Fibroblast of lung (primary cell): ENCODE data around the gene PPP1R12C. TPM values are rescaled to one million over a fixed set of nuclear protein-coding genes. Genes with fewer than 3 reads are reported as not detected.

Source experiments
- DNase-seq, 2 donors: peaks; one replicate each; pipeline versions ENCODE4 v3.0.0 to v3.0.0-alpha.2; 2010; ENCODE audit warnings: low read depth in 2 of 2
- H2AFZ ChIP-seq: 2 replicates; pipeline ENCODE4 v1.5.1; 2012; ENCODE audit warnings: low read length, control low read depth, inconsistent platforms
- H3K27ac ChIP-seq: 2 replicates; pipeline ENCODE4 v1.5.1; 2011; ENCODE audit warnings: low read length, control low read depth; ENCODE audit not compliant: insufficient read depth
- H3K27me3 ChIP-seq: 2 replicates; pipeline ENCODE4 v1.5.1; 2011; ENCODE audit warnings: mild to moderate bottlenecking, low read length; ENCODE audit not compliant: control insufficient read depth, insufficient read depth
- H3K36me3 ChIP-seq: 2 replicates; pipeline ENCODE4 v1.5.1; 2011; ENCODE audit warnings: low read length; ENCODE audit not compliant: control insufficient read depth, insufficient read depth
- H3K4me1 ChIP-seq: 2 replicates; pipeline ENCODE4 v1.5.1; 2011; ENCODE audit warnings: low read length; ENCODE audit not compliant: control insufficient read depth, insufficient read depth; ENCODE audit errors: extremely low read depth
- H3K4me2 ChIP-seq: 2 replicates; pipeline ENCODE4 v1.5.1; 2011; ENCODE audit warnings: low read length, control low read depth; ENCODE audit not compliant: insufficient read depth; ENCODE audit errors: extremely low read depth
- H3K4me3 ChIP-seq, 4 experiments: fragments of 200-600 bp in 1 of 4; sonication (generic) in 1 of 4; replicated peaks in 1 of 4; 2 replicates each; pipeline ENCODE4 v1.5.1; 2011 to 2016; ENCODE audit warnings: low read length in 4 of 4, low read depth in 3 of 4, mild to moderate bottlenecking in 3 of 4, control low read depth in 2 of 4, inconsistent platforms in 1 of 4, mixed read lengths in 1 of 4; ENCODE audit not compliant: insufficient read depth in 1 of 4; ENCODE audit errors: control extremely low read depth in 1 of 4
- H3K79me2 ChIP-seq: 2 replicates; pipeline ENCODE4 v1.5.1; 2012; ENCODE audit warnings: mild to moderate bottlenecking, low read length, inconsistent platforms; ENCODE audit not compliant: control insufficient read depth, insufficient read depth
- H3K9ac ChIP-seq: 2 replicates; pipeline ENCODE4 v1.5.1; 2011; ENCODE audit warnings: mild to moderate bottlenecking, low read length, control low read depth; ENCODE audit not compliant: insufficient read depth
- H3K9me3 ChIP-seq: 2 replicates; pipeline ENCODE4 v1.5.1; 2012; ENCODE audit warnings: low read depth, low read length; ENCODE audit not compliant: control insufficient read depth, insufficient read depth
- H4K20me1 ChIP-seq: 2 replicates; pipeline ENCODE4 v1.5.1; 2011; ENCODE audit warnings: low read length; ENCODE audit not compliant: control insufficient read depth, insufficient read depth; ENCODE audit errors: extremely low read depth
- EZH2 ChIP-seq: IDR thresholded peaks from 2 replicates; pipeline ENCODE4 v1.5.1; 2012; ENCODE audit warnings: low read length, control low read depth, mild to moderate bottlenecking; ENCODE audit errors: missing control alignments
- polyA plus RNA-seq, 2 donors: library from polyadenylated mRNA; depleted of rRNA in 1 of 2; stranded (reverse) in 1 of 2; unstranded in 1 of 2; fragments of >200 nt; gene quantifications; 2 replicates each; pipeline ENCODE4 v1.2.1, GENCODE V29; 2011 to 2012; ENCODE audit warnings: missing spikeins in 1 of 2
- total RNA-seq: library from RNA; depleted of rRNA; stranded (reverse); fragments of >200 nt; gene quantifications from 2 replicates; pipeline ENCODE4 v1.2.1, GENCODE V29; 2014
- TF ChIP-seq, protein P1 (sequence below), 2 donors: IDR thresholded peaks in 1 of 2; conservative IDR thresholded peaks in 1 of 2; 1 replicate in 1 of 2; 2 replicates in 1 of 2; pipeline ENCODE4 v1.5.1; 2011 to 2012; ENCODE audit warnings: low read length in 2 of 2, control low read depth in 1 of 2, inconsistent platforms in 1 of 2, low read depth in 1 of 2, mild to moderate bottlenecking in 1 of 2

Gene PPP1R12C
- total and polyA plus RNA-seq, 2 donors (not counting 1 experiment from before 2014, with no cell fraction given) = 26.0 to 32.9 TPM

DNA sequence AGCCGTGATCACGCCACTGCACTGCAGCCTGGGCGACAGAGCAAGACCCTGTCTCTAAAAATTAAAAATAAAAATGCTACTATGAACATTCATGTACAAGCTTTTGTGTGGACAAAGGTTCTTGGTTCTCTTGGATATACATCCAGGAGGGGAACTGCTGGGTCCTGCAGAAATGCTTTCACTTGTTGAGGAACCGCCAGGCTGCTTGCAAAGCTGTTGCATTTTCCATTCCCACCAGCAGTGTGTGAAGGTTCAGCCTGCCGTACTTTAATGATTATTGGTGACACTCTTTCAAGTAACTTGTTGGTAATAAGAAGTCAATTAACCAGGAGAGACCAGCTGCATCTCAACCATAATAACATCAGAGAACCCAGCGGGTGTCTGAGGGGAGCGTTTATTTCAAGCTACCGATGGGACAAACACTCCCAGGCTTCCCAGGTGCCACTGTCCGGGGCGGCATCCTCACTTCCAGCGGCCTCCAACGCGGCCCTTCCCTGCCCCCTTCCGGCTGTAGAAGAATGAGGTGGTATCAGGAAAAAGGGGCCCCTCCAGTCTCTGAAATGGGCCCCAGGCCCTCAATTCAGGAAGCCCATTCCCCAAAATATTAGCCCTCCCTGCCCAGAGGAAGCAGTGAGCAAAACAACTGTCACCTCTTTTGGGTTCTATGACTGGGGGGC lies 15.2 kb upstream of the PPP1R12C start:
- no peak overlapping the region for H3K9ac ChIP-seq
- H3K36me3 ChIP-seq = no peaks in the 10 kb centered on the region
- H4K20me1 ChIP-seq = no peaks in the 10 kb centered on the region
- H3K27ac ChIP-seq = no peak overlapping the region
- no peak overlapping the region for H3K4me3 ChIP-seq
- H3K4me2 ChIP-seq = no peak overlapping the region
- H3K4me1 ChIP-seq = no peaks in the 10 kb centered on the region
- TF ChIP-seq, protein P1, sequence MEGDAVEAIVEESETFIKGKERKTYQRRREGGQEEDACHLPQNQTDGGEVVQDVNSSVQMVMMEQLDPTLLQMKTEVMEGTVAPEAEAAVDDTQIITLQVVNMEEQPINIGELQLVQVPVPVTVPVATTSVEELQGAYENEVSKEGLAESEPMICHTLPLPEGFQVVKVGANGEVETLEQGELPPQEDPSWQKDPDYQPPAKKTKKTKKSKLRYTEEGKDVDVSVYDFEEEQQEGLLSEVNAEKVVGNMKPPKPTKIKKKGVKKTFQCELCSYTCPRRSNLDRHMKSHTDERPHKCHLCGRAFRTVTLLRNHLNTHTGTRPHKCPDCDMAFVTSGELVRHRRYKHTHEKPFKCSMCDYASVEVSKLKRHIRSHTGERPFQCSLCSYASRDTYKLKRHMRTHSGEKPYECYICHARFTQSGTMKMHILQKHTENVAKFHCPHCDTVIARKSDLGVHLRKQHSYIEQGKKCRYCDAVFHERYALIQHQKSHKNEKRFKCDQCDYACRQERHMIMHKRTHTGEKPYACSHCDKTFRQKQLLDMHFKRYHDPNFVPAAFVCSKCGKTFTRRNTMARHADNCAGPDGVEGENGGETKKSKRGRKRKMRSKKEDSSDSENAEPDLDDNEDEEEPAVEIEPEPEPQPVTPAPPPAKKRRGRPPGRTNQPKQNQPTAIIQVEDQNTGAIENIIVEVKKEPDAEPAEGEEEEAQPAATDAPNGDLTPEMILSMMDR (conservative IDR thresholded peaks at IDR 0.05 in 1 of 2, IDR thresholded peaks at IDR 0.05 in 1 of 2; ENCODE audit: low read depth in 1 of 2, low read length in 2 of 2) = peak in 1 of 2 donors; percentile 3
- TF ChIP-seq EZH2 = no peak
- H3K79me2 ChIP-seq = no peaks in the 10 kb centered on the region
- no peaks in the 10 kb centered on the region for H3K9me3 ChIP-seq
- H3K27me3 ChIP-seq = peaks cover 6% of the 10 kb centered on the region
- no peak overlapping the region for H2AFZ ChIP-seq
- DNase-seq = no peak

DNA sequence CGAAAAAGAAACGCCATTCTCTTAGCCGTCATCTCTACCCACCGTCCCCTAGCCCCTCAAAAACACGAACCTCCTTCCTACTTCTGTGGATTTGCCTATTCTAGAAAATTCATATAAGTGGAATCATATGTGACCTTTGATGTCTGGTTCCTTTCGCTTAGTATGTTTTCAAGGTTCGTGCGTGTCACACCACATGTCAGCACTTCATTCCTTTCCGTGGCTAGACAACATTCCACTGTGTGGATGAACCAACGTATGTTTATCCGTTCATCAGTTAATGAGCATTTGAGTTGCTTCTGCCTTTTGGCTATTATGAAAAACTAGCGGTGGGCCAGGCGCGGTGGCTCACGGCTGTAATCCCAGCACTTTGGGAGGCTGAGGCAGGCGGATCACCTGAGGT lies 14.0 kb upstream of the PPP1R12C start:
- H4K20me1 ChIP-seq = no peaks in the 10 kb centered on the region

DNA sequence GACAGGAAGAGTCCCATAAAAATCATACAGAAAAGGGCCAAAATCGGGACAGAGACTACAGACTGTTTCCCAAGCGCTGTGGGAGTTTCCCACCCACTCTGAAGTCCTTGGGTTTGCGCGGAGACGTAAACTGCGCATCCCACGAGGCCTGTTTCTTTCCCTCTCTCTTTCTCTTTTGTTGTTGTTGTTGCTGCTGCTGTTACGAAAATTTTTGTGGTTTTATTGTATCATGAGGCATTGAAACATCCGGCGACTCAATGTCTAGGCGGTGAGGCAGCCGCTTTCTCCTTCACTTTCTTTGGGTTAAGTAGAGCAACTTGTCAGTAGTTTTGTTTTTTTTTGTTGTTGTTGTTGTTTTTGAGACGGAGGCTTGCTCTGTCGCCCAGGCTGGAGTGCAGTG lies 1.6 kb upstream of the PPP1R12C start:
- no peak overlapping the region for H3K9ac ChIP-seq
- no peak overlapping the region for H3K4me2 ChIP-seq

More for the DNA sequence above, 14.0 kb upstream of the PPP1R12C start:
- H2AFZ ChIP-seq = no peak overlapping the region
- H3K4me1 ChIP-seq = no peaks in the 10 kb centered on the region
- H3K4me3 ChIP-seq = no peak overlapping the region
- DNase-seq = peak in 1 of 2 donors; percentile 25
- no peaks in the 10 kb centered on the region for H3K79me2 ChIP-seq
- no peaks in the 10 kb centered on the region for H3K9me3 ChIP-seq
- H3K4me2 ChIP-seq = no peak overlapping the region
- H3K27me3 ChIP-seq = peaks cover 6% of the 10 kb centered on the region
- no peak for TF ChIP-seq EZH2
- TF ChIP-seq, protein P1 (conservative IDR thresholded peaks at IDR 0.05 in 1 of 2, IDR thresholded peaks at IDR 0.05 in 1 of 2; ENCODE audit: low read depth in 1 of 2, low read length in 2 of 2) = no peak
- H3K9ac ChIP-seq = no peak overlapping the region
- H3K36me3 ChIP-seq = no peaks in the 10 kb centered on the region
- no peak overlapping the region for H3K27ac ChIP-seq

More for the DNA sequence above, 1.6 kb upstream of the PPP1R12C start:
- Histone ChIP-seq H4K20me1 (no peaks in the 10 kb centered on the region), H3K9me3 (no peaks in the 10 kb centered on the region), H3K4me3 (no peak overlapping the region), H2AFZ (no peak overlapping the region), H3K27me3 (peaks cover 5% of the 10 kb centered on the region), H3K4me1 (peaks cover 12% of the 10 kb centered on the region), H3K79me2 (peaks cover 31% of the 10 kb centered on the region), H3K36me3 (no peaks in the 10 kb centered on the region), H3K27ac (no peak overlapping the region)
- TF ChIP-seq EZH2 = no peak
- TF ChIP-seq, protein P1 (conservative IDR thresholded peaks at IDR 0.05 in 1 of 2, IDR thresholded peaks at IDR 0.05 in 1 of 2; ENCODE audit: low read depth in 1 of 2, low read length in 2 of 2) = no peak
- no peak for DNase-seq
